HG03565 (cell line): ENCODE measurements around the gene COL4A3.

ENCODE experiments used
- ATAC-seq: cut with Tn5 transposase; IDR thresholded peaks from one replicate; pipeline ENCODE4 v1.9.1; 2021; ENCODE audit warnings: mild to moderate bottlenecking, moderate library complexity; ENCODE audit not compliant: unreplicated experiment

The COL4A3 gene

GRCh38 chr2:227163998-227164762, at the start of gene COL4A3, which contains the start of gene COL4A4:
Gene COL4A3, plus strand, starts transcription at chr2:227164624. Its CDS starts 103 bp downstream, at chr2:227164727.
Gene COL4A4, minus strand, starts transcription at chr2:227164205. Its CDS starts 16,722 bp downstream, at chr2:227147483.
- peak; percentile 35 for ATAC-seq

- no peak for ATAC-seq
Measured at GRCh38 chr2:227115761-227116160, 48.7 kb upstream of the COL4A3 start.

GRCh38 chr2:227117027-227117426, 47.4 kb upstream of the COL4A3 start:
- peak; percentile 76 for ATAC-seq

- no peak for ATAC-seq
Measured at GRCh38 chr2:227117852-227118251, 46.6 kb upstream of the COL4A3 start.

GRCh38 chr2:227118353-227118752, 46.1 kb upstream of the COL4A3 start:
- no peak for ATAC-seq

- ATAC-seq, result no peak
Measured at GRCh38 chr2:227123697-227124096, 40.7 kb upstream of the COL4A3 start.

- no peak for ATAC-seq
Measured at GRCh38 chr2:227124811-227125210, 39.6 kb upstream of the COL4A3 start.

- no peak for ATAC-seq
Measured at GRCh38 chr2:227125506-227125905, 38.9 kb upstream of the COL4A3 start.

GRCh38 chr2:227127201-227127600, 37.2 kb upstream of the COL4A3 start:
- ATAC-seq, result no peak

GRCh38 chr2:227130636-227131035, 33.8 kb upstream of the COL4A3 start:
- ATAC-seq, result no peak

GRCh38 chr2:227132986-227133385, 31.4 kb upstream of the COL4A3 start:
- ATAC-seq, result no peak

- no peak for ATAC-seq
Measured at GRCh38 chr2:227134591-227134990, 29.8 kb upstream of the COL4A3 start.

GRCh38 chr2:227141301-227141700, 23.1 kb upstream of the COL4A3 start:
- no peak for ATAC-seq

GRCh38 chr2:227143895-227144294, 20.5 kb upstream of the COL4A3 start:
- no peak for ATAC-seq

- ATAC-seq, result no peak
Measured at GRCh38 chr2:227146456-227146855, 18.0 kb upstream of the COL4A3 start.

GRCh38 chr2:227147023-227147422, 17.4 kb upstream of the COL4A3 start:
- ATAC-seq, result no peak

GRCh38 chr2:227148106-227148505, 16.3 kb upstream of the COL4A3 start:
- no peak for ATAC-seq

- ATAC-seq, result no peak
Measured at GRCh38 chr2:227150222-227150936, 14.0 kb upstream of the COL4A3 start.

GRCh38 chr2:227152093-227152766, 12.2 kb upstream of the COL4A3 start:
- no peak for ATAC-seq

- ATAC-seq, result no peak
Measured at GRCh38 chr2:227153307-227153706, 11.1 kb upstream of the COL4A3 start.

- ATAC-seq, result no peak
Measured at GRCh38 chr2:227153758-227154486, 10.5 kb upstream of the COL4A3 start.
